NAMALWA (cell line): ENCODE measurements around the gene KRT6C.
"Not testable (repeated sequence)": the region's sequence is repeated elsewhere in the genome, so short reads cannot be mapped to it uniquely, and the experiment has no call there.

Source experiments
- DNase-seq: peaks from one replicate; pipeline ENCODE4 v3.0.0-alpha.2; 2015; ENCODE audit warnings: low spot score

Gene KRT6C

GRCh38 chr12:52499806-52500560, 26.4 kb upstream of the KRT6C start:
- no peak for DNase-seq

DNA sequence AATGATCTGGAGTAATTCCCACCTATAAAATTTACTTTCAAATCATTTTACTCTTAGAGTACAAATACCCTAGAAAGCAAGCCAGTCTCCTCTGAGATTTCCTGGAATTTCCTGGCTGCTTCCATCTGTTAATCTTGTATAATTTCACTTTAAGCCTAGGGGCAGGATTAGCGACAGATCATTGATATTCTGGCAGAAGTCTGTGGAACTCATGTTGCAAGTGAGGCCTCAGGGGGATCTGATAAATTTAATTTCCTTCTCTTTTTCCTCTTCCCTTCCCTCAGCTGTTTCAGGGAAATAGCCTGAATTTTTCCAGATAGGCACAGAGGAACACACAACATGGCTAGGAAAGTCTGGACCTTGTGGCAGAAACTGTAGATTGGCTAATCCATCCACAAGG, 25.3 kb upstream of the KRT6C start:
- no peak for DNase-seq

DNA sequence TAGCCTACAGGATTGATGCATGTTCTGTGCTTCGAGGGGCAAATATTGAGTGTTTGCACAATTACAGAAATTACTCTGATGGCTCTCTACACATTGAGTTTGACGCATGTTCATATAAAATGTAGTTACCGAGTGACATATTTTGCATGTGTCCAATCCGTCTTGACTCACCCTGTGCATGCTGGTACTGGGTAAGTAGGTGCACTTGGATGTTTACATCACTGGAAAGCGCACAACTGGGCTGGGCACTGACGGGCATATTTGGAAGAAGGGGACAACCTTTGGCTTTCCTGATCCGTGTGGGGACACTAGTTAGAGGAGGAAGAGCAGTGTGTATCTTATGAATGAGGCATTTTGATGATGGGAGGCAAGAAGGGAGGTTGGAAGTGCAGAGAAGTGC, 24.4 kb upstream of the KRT6C start:
- no peak for DNase-seq

DNA sequence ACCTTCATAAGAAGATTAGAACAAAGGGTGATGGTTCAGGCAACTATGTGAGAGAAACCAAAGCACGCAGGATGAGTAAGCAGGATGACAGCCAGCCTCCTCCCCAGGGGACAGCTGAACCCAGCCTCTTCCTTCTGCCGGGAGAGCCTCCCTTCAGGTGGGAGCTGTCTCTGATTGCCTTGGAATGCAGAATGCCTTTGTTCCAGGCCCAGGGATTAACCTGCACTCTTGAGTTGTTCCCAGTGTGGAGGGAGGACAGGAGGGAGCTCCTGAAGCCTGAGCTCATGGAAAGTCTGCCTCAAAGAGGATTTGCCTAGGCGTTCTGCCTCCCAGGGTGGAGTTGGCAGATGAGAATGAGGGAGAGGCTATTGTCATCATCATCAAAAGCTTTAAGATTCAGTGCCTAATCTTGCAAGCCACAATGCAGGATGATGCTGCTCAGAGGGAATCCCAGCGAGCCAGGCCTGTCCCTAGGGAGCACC, 23.0 kb upstream of the KRT6C start:
- no peak for DNase-seq

DNA sequence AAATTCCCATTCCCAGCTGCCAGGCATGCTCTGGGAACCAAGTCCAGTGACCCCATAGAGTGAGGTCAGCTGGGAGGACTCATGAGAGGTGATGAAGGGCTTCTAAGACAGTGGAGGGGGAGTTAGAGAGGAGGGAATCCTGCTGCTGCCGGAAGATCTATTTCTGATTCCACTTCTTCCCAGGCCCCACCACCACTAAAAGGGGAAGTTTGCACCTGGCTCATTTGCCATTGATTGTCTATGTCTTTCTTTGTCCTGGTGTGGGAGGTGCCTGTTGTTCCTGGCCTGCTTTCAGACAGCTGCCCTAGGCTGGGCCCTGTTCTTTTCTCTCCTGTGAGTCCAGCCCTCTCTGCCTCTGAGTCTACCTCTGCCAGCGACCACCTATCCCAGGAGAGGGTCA, 22.4 kb upstream of the KRT6C start:
- no peak for DNase-seq

DNA sequence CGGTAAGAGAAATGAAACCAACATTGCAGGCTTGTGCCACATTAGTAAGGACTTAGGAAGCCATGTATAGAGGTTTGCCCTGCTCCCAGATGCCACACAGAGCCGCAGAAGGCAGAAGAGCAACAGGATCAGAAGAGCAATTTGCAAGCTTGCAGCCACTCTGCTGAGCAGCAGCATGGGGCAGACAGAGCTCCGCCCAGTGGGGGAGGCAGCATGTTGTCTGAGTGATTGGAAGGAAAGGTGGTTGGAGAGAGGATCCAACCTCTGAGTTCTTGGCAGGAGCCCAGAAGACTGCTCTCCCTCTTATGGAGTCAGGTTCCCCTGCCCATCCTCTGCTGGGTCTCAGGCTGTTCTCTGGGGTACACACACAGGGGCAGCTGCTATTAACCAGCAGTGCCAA, 21.8 kb upstream of the KRT6C start:
- no peak for DNase-seq

DNA sequence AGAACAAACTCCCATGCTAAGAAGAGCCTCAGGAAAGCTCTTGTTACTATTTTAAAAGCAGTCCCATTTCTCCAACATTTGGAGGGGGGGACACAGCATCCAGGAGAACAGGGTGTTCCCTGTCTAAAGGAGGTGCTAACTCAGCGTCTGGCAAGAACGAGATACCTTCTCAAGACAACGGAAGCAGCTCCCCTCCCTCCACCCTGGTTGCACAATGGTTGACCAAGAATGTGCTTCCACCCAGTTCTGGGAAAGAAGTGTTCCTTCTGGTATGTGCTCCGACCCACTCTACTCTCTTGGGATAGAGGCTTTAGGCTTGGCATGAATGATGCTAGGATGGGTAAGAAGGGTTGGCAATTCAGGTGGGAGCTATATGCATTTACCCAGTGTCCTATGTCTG, 20.9 kb upstream of the KRT6C start:
- DNase-seq: no peak

GRCh38 chr12:52494100-52494499, 20.5 kb upstream of the KRT6C start:
- DNase-seq: no peak

- DNase-seq: no peak
Observed at GRCh38 chr12:52493172-52493571, 19.6 kb upstream of the KRT6C start, which contains the start of gene KRT6A. Gene KRT6A (minus strand): TSS chr12:52493257. CDS start chr12:52493188, 69 bp downstream.

GRCh38 chr12:52492405-52492804, 18.8 kb upstream of the KRT6C start:
- not testable (repeated sequence) for DNase-seq

GRCh38 chr12:52491495-52491894, 17.9 kb upstream of the KRT6C start:
- DNase-seq: not testable (repeated sequence)

- no peak for DNase-seq
Observed at GRCh38 chr12:52488736-52489135, 15.1 kb upstream of the KRT6C start.

- not testable (repeated sequence) for DNase-seq
Observed at GRCh38 chr12:52487744-52488443, 14.3 kb upstream of the KRT6C start.

DNA sequence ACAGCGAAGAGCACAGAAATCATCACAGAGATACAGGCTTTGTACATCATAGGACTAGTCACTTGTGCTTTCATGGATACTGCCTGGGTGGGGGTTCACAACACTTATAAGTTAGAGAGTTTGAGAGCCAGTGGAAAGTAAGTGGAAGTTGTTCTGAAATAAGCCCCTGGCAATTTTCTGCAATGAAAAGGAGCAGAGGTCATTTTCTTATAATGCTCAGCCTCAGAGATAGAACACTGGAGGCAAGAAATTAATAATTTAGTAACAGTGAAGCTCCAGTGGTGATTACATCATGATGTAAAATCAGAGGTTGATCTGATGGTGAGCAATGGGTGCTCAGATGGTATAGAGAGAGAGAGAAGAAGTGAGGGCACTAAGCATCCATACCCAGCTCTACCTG, 13.6 kb upstream of the KRT6C start:
- no peak for DNase-seq

GRCh38 chr12:52486166-52487105, 12.8 kb upstream of the KRT6C start:
- no peak for DNase-seq

- no peak for DNase-seq
Observed at GRCh38 chr12:52480073-52480472, 6.5 kb upstream of the KRT6C start.

DNA sequence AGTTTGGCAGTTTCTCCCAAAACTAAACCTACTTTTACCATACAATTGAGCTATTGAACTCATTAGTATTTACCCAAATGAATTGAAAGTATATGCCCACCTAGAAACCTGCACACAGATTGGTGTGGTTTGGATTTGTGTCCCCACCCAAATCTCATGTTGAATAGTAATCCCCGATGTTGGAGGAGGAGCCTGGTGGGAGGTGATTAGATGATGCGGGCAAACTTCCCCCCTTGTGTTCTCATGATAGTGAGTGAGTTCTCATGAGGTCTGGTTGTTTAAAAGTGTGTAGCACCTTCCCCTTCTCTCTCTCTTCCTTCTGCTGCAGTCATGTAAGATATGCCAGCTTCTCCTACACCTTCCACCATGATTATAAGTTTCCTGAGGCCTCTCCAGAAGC, 4.0 kb upstream of the KRT6C start:
- DNase-seq: no peak

GRCh38 chr12:52474212-52474611, 607 bp upstream of the KRT6C start:
- DNase-seq: no peak

DNA sequence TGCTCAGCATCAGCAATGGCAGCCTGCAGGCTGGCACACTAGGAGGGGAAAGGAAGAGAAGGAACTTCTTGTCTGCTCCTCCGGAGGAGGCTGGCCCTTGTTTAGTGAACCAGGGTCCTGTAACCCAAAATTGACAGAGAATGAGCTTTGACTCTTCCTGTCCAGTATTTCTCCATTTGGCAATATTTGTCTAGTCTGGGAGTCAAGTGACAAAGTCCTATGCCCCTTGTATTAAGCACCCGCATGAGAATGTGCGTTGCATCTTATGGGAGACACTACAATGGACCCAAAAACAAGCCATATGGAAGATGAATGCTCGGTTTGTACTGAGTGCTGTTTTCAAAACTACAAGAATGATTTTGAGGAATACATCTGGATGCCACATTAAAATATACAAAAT, 3.8 kb downstream of the KRT6C start:
- no peak for DNase-seq

DNA sequence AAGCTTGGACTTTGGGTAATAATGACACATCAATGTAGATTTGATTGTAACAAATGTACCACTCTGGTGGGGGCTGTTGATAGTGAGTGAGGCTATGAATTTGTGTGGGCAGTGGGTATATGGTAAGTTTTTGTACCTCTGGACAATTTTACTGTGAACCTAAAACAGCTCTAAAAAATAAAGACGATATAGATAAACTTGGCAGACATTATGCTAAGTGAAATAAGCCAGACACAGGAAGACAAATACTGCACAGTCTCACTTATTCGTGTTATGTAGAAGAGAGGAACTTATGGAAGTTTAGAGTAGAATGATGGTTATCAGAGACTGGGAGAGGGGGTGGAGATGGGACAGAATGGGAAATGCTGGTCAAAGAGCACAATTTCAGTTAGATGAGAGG, 8.7 kb downstream of the KRT6C start:
- DNase-seq: no peak

GRCh38 chr12:52461693-52462092, 11.9 kb downstream of the KRT6C start:
- DNase-seq: no peak

DNA sequence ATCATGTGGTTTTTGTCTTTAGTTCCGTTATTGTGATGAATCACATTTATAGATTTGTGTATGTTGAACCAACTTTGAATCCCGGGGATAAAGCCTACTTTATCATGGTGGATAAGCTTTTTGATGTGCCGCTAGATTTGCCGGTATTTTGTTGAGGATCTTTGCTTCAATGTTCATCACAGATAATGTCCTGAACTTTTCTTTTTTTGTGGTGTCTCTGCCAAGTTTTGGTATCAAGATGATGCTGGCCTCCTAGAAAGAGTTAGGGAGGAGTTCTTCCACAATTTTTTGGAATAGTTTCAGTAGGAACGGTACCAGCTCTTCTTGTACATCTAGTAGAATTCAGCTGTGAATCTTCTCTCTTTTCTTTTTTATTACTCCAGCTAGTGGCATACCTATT, 14.7 kb downstream of the KRT6C start:
- no peak for DNase-seq
